HG03521 (cell line): ENCODE results near the gene ARL11.
"Not testable (repeated sequence)": the region's sequence is repeated elsewhere in the genome, so short reads cannot be mapped to it uniquely, and the experiment has no call there.

ENCODE experiments used
- ATAC-seq: cut with Tn5 transposase; IDR thresholded peaks from one replicate; pipeline ENCODE4 v1.9.1; 2021; ENCODE audit warnings: mild to moderate bottlenecking, moderate library complexity; ENCODE audit not compliant: unreplicated experiment

The ARL11 gene

DNA sequence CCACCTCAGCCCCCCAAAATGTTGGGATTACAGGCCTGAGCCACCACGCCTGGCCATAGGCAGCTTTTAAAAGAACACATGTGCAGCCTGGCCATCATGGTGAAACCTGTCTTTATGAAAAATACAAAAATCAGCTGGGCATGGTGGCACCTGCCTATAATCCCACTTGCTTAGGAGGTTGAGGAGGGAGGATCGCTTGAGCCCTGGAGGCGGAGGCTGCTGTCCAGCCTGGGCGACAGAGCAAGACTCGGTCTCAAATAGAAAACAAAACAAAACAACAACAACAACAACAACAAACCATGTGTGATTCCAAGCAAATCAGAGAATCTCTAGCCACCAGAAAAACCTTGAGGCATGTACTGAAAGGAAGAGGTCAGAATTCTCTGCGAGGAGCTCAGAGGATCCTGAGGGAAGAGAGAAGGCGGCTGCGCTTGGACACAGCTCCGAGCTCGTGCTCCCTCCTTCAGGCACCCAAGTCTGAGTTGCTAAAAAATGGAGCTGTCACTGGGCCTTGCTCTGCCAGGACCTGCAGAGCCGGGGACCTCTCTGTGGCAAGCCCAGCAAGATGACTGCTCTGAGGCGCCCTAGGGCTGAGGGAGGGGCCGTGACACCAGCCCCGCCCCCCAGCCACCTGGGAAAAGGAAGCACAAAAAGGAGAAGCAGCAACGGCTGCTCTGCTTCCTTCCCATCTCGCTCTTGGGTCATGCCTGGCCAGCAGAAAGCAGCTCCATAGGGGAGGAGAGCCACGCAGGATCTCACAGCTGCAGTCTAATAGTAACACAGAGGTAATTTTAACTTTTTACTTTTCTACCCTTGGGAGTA, at the start of gene ARL11:
Gene ARL11 (plus strand): TSS at position 677 of the 822 bp plus-strand sequence. CDS start 1,941 bp downstream, outside the sequence.
- peak; percentile 85 for ATAC-seq

GRCh38 chr13:49579501-49579900, 48.8 kb upstream of the ARL11 start:
- ATAC-seq: no peak

GRCh38 chr13:49580980-49581680, 47.2 kb upstream of the ARL11 start:
- no peak for ATAC-seq

GRCh38 chr13:49584771-49585182, 43.5 kb upstream of the ARL11 start:
- no peak for ATAC-seq

DNA sequence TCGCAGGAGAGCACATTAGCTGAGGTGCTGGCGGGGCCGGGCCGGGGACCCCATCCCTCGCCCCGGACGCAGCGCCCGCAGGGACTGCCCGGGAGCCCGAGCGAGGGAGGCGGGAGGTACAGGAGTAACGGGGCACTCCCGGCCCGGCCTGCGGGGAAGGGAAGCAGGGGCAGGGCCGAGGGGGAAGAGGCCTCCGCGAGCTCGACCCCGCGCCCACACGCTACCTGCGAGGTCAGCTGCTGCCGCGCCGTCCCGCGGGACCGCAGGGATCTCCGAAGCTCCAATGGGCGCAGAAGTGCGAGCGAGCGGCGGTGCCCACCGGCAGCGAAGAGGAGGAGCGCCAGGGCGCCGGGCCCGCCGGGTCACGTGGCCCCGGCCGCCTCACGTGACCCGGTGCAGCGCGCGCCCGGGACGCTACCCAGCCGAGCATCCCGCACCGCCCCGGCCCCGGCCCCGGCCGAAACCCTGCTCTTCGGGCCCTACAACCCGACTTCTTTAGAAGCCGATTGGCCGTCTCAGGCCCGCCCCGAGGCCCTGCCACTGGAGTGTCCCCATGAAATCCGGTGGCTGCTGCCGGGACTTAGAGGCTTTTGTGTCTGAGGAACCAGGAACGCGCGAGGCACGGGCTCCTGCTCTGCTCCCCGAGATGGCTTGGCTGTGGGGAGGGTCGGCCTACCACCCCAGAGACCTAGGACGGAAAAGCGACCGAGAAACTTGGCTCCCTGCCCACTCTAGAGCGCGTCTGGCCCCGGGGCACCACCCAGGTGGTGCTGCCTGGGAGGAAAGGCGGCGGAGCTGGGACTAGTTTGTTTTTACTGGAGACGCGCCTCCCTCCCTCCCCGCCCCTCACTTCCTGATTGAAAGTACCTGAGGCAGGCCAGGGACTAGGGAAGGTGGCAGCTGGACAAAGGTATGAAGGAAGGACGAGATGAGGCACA, 42.8 kb upstream of the ARL11 start, which contains the start of gene RCBTB1:
Gene RCBTB1 (minus strand): TSS at position 339 of the 938 bp plus-strand sequence. CDS start 18,279 bp downstream, outside the sequence.
- peak; percentile 93 for ATAC-seq

- ATAC-seq: no peak
These were observed 41.6 kb upstream of the ARL11 start for GRCh38 chr13:49586717-49587116.

GRCh38 chr13:49587311-49587847, 40.9 kb upstream of the ARL11 start:
- no peak for ATAC-seq

DNA sequence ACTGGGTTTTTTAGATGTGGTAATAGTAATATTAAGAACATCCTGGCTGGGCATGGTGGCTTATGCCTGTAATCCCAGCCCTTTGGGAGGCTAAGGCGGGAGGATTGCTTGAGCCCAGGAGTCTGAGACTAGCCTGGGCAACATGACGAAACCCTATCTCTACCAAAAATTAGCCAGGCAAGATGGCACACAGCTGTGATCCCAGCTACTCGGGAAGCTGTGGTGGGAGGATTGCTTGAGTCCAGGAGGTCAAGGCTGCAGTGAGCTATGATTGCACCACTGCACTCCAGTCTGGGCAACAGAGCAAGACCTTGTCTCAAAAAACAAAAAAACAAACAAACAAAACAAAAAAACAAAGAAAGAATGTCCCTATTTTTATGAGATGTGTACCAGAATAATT, 37.6 kb upstream of the ARL11 start:
- ATAC-seq: not testable (repeated sequence)

DNA sequence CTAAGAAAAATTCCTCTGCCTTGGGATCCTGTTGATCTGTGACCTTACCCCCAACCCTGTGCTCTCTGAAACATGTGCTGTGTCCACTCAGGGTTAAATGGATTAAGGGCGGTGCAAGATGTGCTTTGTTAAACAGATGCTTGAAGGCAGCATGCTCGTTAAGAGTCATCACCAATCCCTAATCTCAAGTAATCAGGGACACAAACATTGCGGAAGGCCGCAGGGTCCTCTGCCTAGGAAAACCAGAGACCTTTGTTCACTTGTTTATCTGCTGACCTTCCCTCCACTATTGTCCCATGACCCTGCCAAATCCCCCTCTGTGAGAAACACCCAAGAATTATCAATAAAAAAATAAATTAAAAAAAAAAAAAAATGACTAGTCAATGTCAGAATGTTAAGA, 34.4 kb upstream of the ARL11 start:
- not testable (repeated sequence) for ATAC-seq

DNA sequence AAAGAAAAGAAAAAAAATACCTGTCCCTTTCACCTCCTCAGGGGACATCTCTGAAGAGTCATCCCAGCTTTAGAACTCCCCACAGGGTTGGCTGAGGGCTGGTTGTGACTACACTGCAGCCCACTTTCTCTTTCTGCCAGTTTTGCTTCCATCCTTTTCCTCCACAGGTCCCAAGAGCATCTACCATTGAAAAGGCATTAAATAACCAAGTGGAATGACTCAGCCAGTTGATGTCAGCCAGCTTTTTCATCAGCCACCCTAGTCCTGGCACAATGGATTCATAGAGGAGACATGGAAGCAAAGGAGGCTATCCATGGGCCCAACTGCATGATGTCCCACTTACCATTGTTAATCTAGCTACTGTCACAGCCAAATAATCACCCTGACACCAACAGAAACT, 33.7 kb upstream of the ARL11 start:
- ATAC-seq: no peak

- no peak for ATAC-seq
These were observed 32.1 kb upstream of the ARL11 start for GRCh38 chr13:49596221-49596620.

GRCh38 chr13:49597043-49597641, 31.2 kb upstream of the ARL11 start:
- no peak for ATAC-seq

DNA sequence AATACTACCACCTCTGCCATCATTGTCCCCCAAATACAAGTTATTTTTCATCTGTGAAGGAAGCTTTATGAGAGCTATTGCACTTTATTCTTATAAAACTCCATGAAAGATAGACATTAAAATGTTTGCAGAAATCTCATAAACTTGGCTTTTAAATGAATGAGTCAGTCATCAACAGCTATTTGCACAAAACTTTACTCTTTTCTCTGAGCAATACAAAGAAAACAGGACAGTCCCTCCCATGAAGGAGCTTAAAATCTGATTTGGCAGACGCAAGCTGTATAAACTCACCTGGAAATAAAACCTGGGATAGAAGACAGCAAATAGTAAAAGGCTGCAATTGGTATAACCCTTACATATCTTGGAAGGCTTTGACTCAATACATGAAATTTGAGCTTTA, 26.3 kb upstream of the ARL11 start:
- ATAC-seq: no peak

GRCh38 chr13:49602615-49603014, 25.7 kb upstream of the ARL11 start:
- ATAC-seq: not testable (repeated sequence)

- no peak for ATAC-seq
These were observed 23.7 kb upstream of the ARL11 start for GRCh38 chr13:49604570-49604969.

DNA sequence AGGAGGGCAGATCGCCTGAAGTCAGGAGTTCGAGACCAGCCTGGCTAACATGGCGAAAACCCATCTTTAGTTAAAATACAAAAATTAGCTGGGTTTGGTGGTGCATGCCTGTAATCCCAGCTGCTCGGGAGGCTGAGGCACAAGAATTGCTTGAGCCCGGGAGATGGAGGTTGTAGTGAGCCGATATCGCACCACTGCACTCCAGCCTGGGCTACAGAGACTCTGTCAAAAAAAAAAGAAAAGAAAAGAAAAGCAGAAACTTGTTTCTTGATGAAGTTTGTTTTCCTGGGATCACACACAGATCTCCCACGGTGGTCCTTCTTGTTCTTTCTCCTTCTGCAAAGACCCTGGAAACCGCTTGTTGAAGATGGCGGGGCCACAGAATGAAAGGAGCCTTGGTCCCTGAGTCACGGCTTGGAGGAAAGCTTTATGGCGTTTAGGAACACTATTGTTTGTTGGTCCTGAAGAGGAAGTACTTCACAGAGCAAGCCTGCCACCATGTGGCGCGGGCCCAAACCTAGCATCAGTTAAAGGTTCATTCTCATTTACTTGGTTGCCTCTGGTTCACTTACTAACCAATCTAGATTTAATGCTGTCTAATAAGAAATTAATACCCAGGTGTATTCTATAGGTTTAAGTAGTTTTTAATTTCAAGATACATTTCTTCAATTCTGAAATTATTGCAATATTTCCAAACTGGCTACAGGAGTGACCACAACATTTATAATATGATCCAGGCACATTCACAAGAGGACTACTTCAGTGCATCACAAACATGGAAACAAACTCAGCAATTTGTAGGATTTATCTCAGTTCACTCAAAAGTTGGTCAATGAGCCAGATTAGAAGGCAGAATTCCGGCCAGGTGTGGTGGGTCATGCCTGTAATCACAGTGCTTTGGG, 21.3 kb upstream of the ARL11 start:
- peak; percentile 88 for ATAC-seq

DNA sequence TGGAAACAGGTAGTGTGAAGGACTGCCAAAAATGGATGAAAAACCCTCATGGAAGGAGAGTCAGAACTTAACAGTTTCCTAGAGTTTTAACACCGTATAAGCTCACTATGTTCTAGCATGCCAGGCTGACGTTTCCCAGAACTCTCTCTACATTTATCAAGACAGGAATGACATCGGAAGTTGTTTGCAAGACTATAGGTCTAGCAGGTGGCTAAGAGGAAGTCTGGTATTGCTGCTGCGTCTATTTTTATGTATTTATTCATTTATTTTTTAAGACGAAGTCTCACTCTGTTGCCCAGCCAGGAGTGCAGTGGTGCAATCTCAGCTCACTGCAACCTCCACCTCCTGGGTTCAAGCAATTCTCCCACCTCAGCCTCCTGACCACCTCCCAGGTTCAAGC, 20.5 kb upstream of the ARL11 start:
- ATAC-seq: no peak

DNA sequence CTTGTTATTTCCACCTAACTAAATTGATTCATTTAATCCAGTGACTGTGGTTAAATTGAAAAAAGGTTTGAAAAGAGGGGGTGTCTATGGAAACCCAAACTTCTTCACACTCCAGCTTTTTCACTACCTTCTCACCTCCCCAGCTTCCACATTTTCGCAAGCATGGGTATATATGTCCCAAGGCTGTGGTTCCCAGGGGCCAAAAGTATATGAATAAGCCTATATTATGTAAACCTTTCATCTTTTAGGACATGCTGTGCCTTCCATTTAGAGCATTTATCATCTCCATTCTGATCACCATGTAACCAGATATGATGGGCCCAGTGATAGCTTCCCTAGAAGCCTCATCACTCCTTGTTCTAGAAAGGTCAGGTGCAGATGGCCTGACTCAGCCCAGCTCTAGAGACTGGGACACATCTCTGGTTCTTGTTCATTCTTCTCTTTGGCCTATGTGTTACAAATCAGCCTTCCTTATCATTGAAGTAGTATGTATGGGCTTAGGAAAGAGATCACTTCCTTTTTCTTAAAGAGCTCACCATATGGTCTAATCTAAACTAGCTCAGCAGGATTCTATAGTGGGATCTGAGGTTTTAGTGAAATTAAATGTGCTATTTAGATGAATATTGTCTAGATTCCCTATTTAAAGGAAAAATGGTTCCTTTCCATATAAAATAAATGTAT, 19.5 kb upstream of the ARL11 start:
- no peak for ATAC-seq

GRCh38 chr13:49610176-49610575, 18.1 kb upstream of the ARL11 start:
- ATAC-seq: no peak
